ENCODE data around the gene ST6GAL1. TPM values are rescaled to one million over a fixed set of nuclear protein-coding genes. Genes with fewer than 3 reads are reported as not detected.

Gene ST6GAL1
- total and polyA plus RNA-seq, 2 experiments from 2014 or later: 64.3 to 123 TPM

GRCh38 chr3:187102073-187102634, 171.8 kb downstream of the ST6GAL1 start:
- Histone ChIP-seq H3K4me1 (ENCODE audit: low read depth) (no peaks in the 10 kb centered on the region), H3K27me3 (no peaks in the 10 kb centered on the region), H3K36me3 (no peaks in the 10 kb centered on the region), H3K4me3 (no peak overlapping the region), H3K9me3 (ENCODE audit: low read depth) (no peaks in the 10 kb centered on the region), H3K27ac (no peak overlapping the region)
- DNase-seq (ENCODE audit: low read depth in 1 of 2, low spot score in 1 of 2): no peak
- no peak for TF ChIP-seq CTCF (IDR thresholded peaks at IDR 0.05; ENCODE audit: low read depth, low read length)

DNA sequence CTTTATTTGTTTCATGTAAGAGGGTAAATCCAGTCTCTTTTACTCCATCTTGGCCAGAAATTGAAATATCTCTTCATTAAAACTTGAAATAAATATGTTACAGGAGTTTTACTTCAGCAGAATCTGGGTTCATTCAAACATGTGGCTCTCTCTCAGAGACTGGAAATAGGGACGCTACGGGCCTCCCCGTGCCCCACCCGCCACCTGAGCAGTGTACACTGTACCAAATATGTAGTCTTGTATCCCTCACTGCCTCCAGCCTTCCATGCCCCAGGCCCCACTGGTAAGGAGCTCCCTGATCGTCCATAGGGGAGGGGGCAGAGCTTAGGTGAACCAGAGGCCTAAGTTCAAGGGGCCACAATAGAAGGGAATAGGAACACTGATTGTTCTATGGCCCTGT, 172.9 kb downstream of the ST6GAL1 start:
- no peak for DNase-seq (ENCODE audit: low read depth in 1 of 2, low spot score in 1 of 2)
- Histone ChIP-seq H3K4me1 (ENCODE audit: low read depth) (no peaks in the 10 kb centered on the region), H3K36me3 (no peaks in the 10 kb centered on the region), H3K9me3 (ENCODE audit: low read depth) (no peaks in the 10 kb centered on the region), H3K4me3 (no peak overlapping the region), H3K27ac (no peak overlapping the region), H3K27me3 (no peaks in the 10 kb centered on the region)
- TF ChIP-seq CTCF (IDR thresholded peaks at IDR 0.05; ENCODE audit: low read depth, low read length): no peak

DNA sequence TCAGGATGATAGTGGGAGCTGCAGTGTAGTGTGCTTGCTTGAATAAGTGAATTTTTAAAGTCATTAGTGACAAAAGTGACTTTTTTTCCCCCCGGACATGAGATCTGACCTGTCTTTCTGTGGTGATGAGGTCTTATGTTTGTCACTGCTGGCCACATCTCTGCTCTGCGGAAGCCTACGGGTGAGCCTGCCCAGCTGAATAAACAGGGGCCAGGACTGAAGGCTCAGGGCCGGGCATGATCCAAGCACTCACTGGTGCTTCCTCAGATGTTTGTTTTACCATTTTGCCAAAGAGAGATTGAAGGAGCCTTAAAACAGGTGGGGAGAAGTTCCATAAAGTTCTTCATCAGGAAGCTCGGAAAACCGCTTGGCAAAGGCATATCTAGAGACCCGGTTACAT, 174.0 kb downstream of the ST6GAL1 start:
- no peak for TF ChIP-seq CTCF (IDR thresholded peaks at IDR 0.05; ENCODE audit: low read depth, low read length)
- peak in 1 of 2 donors; percentile 8 for DNase-seq (ENCODE audit: low read depth in 1 of 2, low spot score in 1 of 2)
- H3K27ac ChIP-seq: no peak overlapping the region
- no peaks in the 10 kb centered on the region for H3K27me3 ChIP-seq
- H3K4me3 ChIP-seq: no peak overlapping the region
- no peaks in the 10 kb centered on the region for H3K4me1 ChIP-seq (ENCODE audit: low read depth)
- no peaks in the 10 kb centered on the region for H3K36me3 ChIP-seq
- no peaks in the 10 kb centered on the region for H3K9me3 ChIP-seq (ENCODE audit: low read depth)

- peak in 1 of 2 donors; percentile 83 for DNase-seq (ENCODE audit: low read depth in 1 of 2, low spot score in 1 of 2)
- Histone ChIP-seq H3K27ac (no peak overlapping the region), H3K4me3 (no peak overlapping the region), H3K36me3 (no peaks in the 10 kb centered on the region), H3K27me3 (no peaks in the 10 kb centered on the region), H3K4me1 (ENCODE audit: low read depth) (no peaks in the 10 kb centered on the region), H3K9me3 (ENCODE audit: low read depth) (no peaks in the 10 kb centered on the region)
- no peak for TF ChIP-seq CTCF (IDR thresholded peaks at IDR 0.05; ENCODE audit: low read depth, low read length)
Observed at GRCh38 chr3:187104933-187105332, 174.6 kb downstream of the ST6GAL1 start.

DNA sequence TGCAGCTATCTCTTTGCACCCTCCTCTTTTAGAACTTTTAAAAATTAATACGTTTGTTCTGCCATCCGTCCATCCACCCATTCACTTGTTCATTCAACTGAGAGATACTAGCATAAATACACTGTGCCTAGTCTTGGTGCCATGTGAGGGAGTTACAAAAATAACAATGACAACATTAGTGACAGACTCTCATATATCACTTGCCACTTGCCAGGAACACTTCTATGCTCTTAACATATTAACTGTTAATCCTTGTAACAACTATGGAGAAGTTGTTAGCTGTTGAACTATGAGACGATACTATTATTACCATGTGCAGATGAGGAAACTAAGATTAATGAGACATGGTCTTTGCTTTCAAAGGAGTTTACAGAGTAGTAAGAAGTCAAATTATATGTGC, 175.4 kb downstream of the ST6GAL1 start:
- Histone ChIP-seq H3K36me3 (no peaks in the 10 kb centered on the region), H3K4me3 (no peak overlapping the region), H3K9me3 (ENCODE audit: low read depth) (no peaks in the 10 kb centered on the region), H3K27ac (no peak overlapping the region), H3K4me1 (ENCODE audit: low read depth) (no peaks in the 10 kb centered on the region), H3K27me3 (no peaks in the 10 kb centered on the region)
- TF ChIP-seq CTCF (IDR thresholded peaks at IDR 0.05; ENCODE audit: low read depth, low read length): no peak
- DNase-seq (ENCODE audit: low read depth in 1 of 2, low spot score in 1 of 2): no peak

DNA sequence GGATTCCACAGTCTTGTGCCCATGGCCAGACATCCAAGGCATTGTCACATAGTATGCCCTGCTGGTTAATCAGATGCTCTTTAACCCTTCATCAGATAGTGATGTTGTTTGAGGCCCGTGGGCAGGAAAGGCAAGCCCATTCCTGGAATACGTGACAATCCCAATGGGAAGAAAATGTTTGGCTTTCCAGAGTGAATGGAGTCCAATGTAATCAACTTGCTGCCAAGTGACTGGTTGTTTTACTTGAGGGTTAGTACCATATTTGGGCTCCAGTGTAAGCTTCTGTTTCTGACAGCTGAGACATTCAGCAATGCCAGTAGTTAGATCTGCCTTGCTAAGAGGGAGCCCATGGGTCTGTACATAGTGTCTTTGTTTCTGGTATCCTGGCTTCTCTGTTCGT, 177.7 kb downstream of the ST6GAL1 start:
- no peak overlapping the region for H3K4me3 ChIP-seq
- no peaks in the 10 kb centered on the region for H3K9me3 ChIP-seq (ENCODE audit: low read depth)
- no peak overlapping the region for H3K27ac ChIP-seq
- no peak for DNase-seq (ENCODE audit: low read depth in 1 of 2, low spot score in 1 of 2)
- no peaks in the 10 kb centered on the region for H3K4me1 ChIP-seq (ENCODE audit: low read depth)
- H3K27me3 ChIP-seq: no peaks in the 10 kb centered on the region
- no peaks in the 10 kb centered on the region for H3K36me3 ChIP-seq
- TF ChIP-seq CTCF (IDR thresholded peaks at IDR 0.05; ENCODE audit: low read depth, low read length): no peak
